Measurements from ENCODE around the gene YRDC.

DNA sequence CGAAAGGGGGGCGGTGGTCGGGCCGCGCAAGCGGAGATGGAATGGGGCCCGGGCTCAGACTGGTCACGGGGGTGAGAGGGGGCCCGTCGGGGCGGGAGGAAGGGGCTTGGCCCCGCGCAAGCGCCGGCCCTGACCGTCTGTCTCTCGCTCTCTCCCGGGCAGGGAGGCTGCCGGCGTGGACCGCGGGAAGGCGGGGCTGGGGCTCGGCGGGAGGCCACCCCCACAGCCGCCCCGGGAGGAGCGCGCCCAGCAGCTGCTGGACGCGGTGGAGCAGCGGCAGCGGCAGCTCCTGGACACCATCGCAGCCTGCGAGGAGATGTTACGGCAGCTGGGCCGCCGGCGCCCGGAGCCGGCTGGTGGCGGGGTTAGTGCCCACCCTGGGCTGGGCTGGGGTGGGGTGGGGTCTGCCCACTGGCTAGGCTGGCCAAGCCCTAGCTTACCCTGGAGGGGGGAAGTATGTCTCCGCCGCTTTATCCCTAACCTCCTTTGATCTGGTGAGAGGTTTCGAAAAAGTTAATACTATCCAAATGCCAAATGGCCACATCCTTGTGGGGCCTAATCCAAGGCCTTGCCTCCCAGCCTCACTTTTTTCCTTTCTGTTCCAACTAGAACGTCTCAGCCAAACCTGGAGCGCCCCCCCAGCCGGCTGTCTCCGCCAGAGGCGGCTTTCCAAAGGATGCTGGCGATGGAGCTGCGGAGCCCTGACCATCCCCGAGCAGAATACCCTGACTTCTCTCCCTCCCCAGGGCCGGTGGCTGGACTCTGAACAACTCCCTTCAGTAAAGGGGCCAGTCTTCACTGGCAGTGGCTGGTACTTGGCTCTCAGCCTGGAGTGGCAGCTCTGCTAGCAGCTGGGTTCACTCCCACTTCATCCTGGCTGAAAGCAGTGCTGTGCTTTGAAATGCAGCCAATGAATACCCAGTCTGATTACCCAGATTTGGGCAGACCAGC, 636 bp upstream of the YRDC start:
- peak in 1 of 3 donors; percentile 50 for TF ChIP-seq POLR2AphosphoS5 (IDR thresholded peaks at IDR 0.05)
- TF ChIP-seq CTCF (IDR thresholded peaks at IDR 0.05): no peak
- TF ChIP-seq POLR2A (IDR thresholded peaks at IDR 0.05): no peak

Measured in stomach (tissue), 4 donors.